ENCODE data around the gene ADAMTS17.

ADAMTS17 gene

GRCh38 chr15:100191161-100191560, 150.6 kb downstream of the ADAMTS17 start:
- Mint-ChIP-seq H3K27ac (peak overlapping the region; percentile 29 to 44 (median 32)), H3K4me1 (peaks cover 49% of the 10 kb centered on the region), H3K36me3 (ENCODE audit: low read depth) (no peaks in the 10 kb centered on the region), H3K27me3 (ENCODE audit: low read depth) (peaks cover 6% of the 10 kb centered on the region), H3K9me3 (no peaks in the 10 kb centered on the region), H3K4me3 (no peak overlapping the region)
- no peak for TF ChIP-seq CTCF (IDR thresholded peaks at IDR 0.05; ENCODE audit: unreplicated experiment in 3 of 3)

- H3K27ac Mint-ChIP-seq = no peak overlapping the region
- peaks cover 49% of the 10 kb centered on the region for H3K4me1 Mint-ChIP-seq
- H3K9me3 Mint-ChIP-seq = no peaks in the 10 kb centered on the region
- no peaks in the 10 kb centered on the region for H3K36me3 Mint-ChIP-seq (ENCODE audit: low read depth)
- H3K4me3 Mint-ChIP-seq = no peak overlapping the region
- TF ChIP-seq CTCF (IDR thresholded peaks at IDR 0.05; ENCODE audit: unreplicated experiment in 3 of 3) = no peak
- H3K27me3 Mint-ChIP-seq (ENCODE audit: low read depth) = peaks cover 6% of the 10 kb centered on the region
Measured at GRCh38 chr15:100190675-100191074, 151.1 kb downstream of the ADAMTS17 start.

- no peak for TF ChIP-seq CTCF (IDR thresholded peaks at IDR 0.05; ENCODE audit: unreplicated experiment in 3 of 3)
- no peaks in the 10 kb centered on the region for H3K36me3 Mint-ChIP-seq (ENCODE audit: low read depth)
- peaks cover 41% of the 10 kb centered on the region for H3K4me1 Mint-ChIP-seq
- H3K4me3 Mint-ChIP-seq = no peak overlapping the region
- H3K27me3 Mint-ChIP-seq (ENCODE audit: low read depth) = peaks cover 6% of the 10 kb centered on the region
- H3K9me3 Mint-ChIP-seq = no peaks in the 10 kb centered on the region
- no peak overlapping the region for H3K27ac Mint-ChIP-seq
Measured at GRCh38 chr15:100189849-100190248, 151.9 kb downstream of the ADAMTS17 start.

GRCh38 chr15:100189319-100189718, 152.5 kb downstream of the ADAMTS17 start:
- Mint-ChIP-seq H3K9me3 (no peaks in the 10 kb centered on the region), H3K27ac (no peak overlapping the region), H3K4me3 (no peak overlapping the region), H3K27me3 (ENCODE audit: low read depth) (peaks cover 6% of the 10 kb centered on the region), H3K36me3 (ENCODE audit: low read depth) (no peaks in the 10 kb centered on the region), H3K4me1 (peaks cover 38% of the 10 kb centered on the region)
- TF ChIP-seq CTCF (IDR thresholded peaks at IDR 0.05; ENCODE audit: unreplicated experiment in 3 of 3) = no peak

- Mint-ChIP-seq H3K4me3 (no peak overlapping the region), H3K27me3 (ENCODE audit: low read depth) (peaks cover 10% of the 10 kb centered on the region), H3K36me3 (ENCODE audit: low read depth) (no peaks in the 10 kb centered on the region), H3K27ac (no peak overlapping the region), H3K4me1 (peaks cover 29% of the 10 kb centered on the region), H3K9me3 (peaks cover 5% of the 10 kb centered on the region)
- TF ChIP-seq CTCF (IDR thresholded peaks at IDR 0.05; ENCODE audit: unreplicated experiment in 3 of 3) = no peak
Measured at GRCh38 chr15:100187677-100188076, 154.1 kb downstream of the ADAMTS17 start.

- Mint-ChIP-seq H3K27me3 (ENCODE audit: low read depth) (peaks cover 10% of the 10 kb centered on the region), H3K4me1 (peaks cover 22% of the 10 kb centered on the region), H3K9me3 (peaks cover 8% of the 10 kb centered on the region), H3K27ac (no peak overlapping the region), H3K36me3 (ENCODE audit: low read depth) (no peaks in the 10 kb centered on the region), H3K4me3 (no peak overlapping the region)
- no peak for TF ChIP-seq CTCF (IDR thresholded peaks at IDR 0.05; ENCODE audit: unreplicated experiment in 3 of 3)
Measured at GRCh38 chr15:100186960-100187359, 154.8 kb downstream of the ADAMTS17 start.

All from nephron (organoid).